DOHH2 (cell line): ENCODE measurements around the gene BTBD3.

Experiments
- EZH2phosphoT487 ChIP-seq: fragments of 200-600 bp; sonication (generic); IDR thresholded peaks from 2 replicates; pipeline ENCODE4 v1.6.1; 2017; ENCODE audit warnings: borderline replicate concordance, mild to moderate bottlenecking, antibody characterized with exemption, low read length, moderate library complexity, mixed read lengths
- TF ChIP-seq, protein P1 (sequence below): fragments of 200-600 bp; sonication (generic); IDR thresholded peaks from one replicate; pipeline ENCODE4 v1.5.1; 2014; ENCODE audit warnings: antibody characterized with exemption, mild to moderate bottlenecking, low read depth, low read length; ENCODE audit not compliant: poor library complexity, severe bottlenecking

DNA sequence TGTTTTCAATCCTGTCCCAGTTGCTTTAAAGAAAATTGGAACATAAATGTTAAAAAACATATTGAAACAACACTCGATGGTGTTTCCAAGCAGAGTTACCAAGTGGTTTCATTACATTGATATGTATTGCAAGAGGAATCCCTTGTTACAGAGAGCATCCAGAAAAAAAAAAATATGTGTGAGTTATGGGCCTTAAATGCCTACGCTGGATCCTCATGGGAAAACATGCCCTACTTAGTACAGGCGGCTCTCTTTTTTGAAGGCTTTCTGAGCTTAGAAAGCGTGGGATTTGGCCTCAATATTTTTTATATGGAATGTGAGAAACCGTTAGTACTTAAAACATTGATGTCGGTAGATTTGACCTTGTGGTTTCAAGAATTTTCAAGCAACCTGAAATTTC is 26.1 kb downstream of the BTBD3 start:
- TF ChIP-seq, protein P1, sequence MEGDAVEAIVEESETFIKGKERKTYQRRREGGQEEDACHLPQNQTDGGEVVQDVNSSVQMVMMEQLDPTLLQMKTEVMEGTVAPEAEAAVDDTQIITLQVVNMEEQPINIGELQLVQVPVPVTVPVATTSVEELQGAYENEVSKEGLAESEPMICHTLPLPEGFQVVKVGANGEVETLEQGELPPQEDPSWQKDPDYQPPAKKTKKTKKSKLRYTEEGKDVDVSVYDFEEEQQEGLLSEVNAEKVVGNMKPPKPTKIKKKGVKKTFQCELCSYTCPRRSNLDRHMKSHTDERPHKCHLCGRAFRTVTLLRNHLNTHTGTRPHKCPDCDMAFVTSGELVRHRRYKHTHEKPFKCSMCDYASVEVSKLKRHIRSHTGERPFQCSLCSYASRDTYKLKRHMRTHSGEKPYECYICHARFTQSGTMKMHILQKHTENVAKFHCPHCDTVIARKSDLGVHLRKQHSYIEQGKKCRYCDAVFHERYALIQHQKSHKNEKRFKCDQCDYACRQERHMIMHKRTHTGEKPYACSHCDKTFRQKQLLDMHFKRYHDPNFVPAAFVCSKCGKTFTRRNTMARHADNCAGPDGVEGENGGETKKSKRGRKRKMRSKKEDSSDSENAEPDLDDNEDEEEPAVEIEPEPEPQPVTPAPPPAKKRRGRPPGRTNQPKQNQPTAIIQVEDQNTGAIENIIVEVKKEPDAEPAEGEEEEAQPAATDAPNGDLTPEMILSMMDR = no peak
- no peak for TF ChIP-seq EZH2phosphoT487
